Dendritic cell treated with granulocyte-macrophage colony-stimulating factor and Interleukin-4, amounts not matched to agents 40 ng/mL and 50 ng/mL, for 4 days (primary cell): ENCODE measurements around the gene ZNF689.

ENCODE experiments used
- H3K27ac Mint-ChIP-seq: one replicate; pipeline ENCODE4 v1.8.0; 2022; ENCODE audit warnings: mild to moderate bottlenecking, mixed read lengths
- H3K27me3 Mint-ChIP-seq: one replicate; pipeline ENCODE4 v1.8.0; 2022; ENCODE audit warnings: mild to moderate bottlenecking, mixed read lengths
- H3K36me3 Mint-ChIP-seq: one replicate; pipeline ENCODE4 v1.8.0; 2022; ENCODE audit warnings: low read depth, mixed read lengths
- H3K4me1 Mint-ChIP-seq: one replicate; pipeline ENCODE4 v1.8.0; 2022; ENCODE audit warnings: low read depth, mixed read lengths
- H3K4me3 Mint-ChIP-seq: one replicate; pipeline ENCODE4 v1.8.0; 2022; ENCODE audit warnings: mild to moderate bottlenecking, moderate library complexity, mixed read lengths
- H3K9me3 Mint-ChIP-seq: one replicate; pipeline ENCODE4 v1.8.0; 2022; ENCODE audit warnings: mixed read lengths
- intact Hi-C: fragments of 100-400 bp; cut with micrococcal nuclease; formaldehyde crosslinking; loops from one replicate; pipeline ENCODE4 v1.15.0; 2022

The ZNF689 gene

DNA sequence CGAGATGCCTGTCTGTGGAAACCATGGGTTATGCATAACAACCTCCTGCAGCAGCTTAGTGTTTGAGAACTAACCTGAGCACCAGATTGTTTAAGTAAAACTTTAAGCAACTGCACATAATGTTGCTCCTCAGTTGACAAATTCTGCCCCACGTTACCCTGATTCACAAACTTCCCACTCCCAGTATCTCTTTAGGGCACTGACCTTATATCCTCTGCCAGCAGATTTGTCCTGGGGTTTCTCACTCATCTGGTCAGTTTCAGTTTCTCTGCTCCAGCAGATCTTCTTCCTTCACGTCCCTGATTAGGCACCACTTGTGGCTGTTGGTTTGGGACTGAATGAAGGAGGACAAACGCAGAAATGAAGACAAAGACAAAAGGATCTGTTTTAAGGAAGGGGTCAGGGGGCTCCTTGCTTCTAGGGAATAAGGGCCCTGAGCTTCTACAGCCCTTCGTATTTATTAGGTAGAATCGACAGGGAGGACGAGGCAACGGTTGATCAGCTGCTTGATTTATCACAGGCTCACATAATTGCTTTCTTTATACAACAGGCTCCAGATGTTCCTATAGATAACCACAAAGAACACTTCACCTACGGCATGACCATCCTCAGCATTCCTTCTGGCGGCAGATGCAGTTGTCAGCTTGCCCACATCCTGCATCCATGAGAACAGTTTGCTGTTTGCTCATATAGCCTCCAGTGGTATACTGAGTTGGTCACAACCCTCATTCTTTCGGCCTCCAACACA is 13.5 kb upstream of the ZNF689 start:
- H3K4me1 Mint-ChIP-seq, result peaks cover 8% of the 10 kb centered on the region
- no peaks in the 10 kb centered on the region for H3K27me3 Mint-ChIP-seq
- intact Hi-C loops, result no loop called here
- H3K27ac Mint-ChIP-seq, result no peak overlapping the region
- no peaks in the 10 kb centered on the region for H3K9me3 Mint-ChIP-seq
- H3K36me3 Mint-ChIP-seq, result no peaks in the 10 kb centered on the region
- no peak overlapping the region for H3K4me3 Mint-ChIP-seq

DNA sequence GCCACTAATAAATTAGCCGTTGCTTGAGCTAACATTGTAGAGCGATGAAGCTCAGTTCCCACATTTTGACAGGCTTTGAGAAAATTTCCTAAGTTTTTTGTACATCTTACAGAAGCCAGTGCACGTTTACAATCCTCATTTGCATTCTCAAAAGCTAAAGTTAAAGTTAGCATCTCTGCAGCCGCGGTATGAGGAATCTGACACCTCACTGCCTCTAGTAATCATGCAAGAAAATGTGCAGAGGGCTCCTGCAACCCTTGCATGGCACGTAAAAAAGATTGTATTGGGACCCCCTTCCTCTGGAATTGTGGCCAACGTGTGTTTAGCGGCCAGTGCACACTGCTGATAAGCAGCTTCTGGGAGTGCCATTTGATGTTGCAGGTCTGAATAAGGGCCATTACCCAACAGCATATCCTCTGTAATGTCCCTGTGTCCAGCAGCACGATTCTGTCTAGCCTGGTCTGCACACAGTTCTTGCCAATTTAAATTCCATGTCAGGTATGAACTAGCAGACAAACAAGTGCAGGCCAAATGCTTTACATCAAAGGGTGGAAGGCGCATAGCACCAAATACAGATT is 12.4 kb upstream of the ZNF689 start:
- H3K4me1 Mint-ChIP-seq, result peaks cover 5% of the 10 kb centered on the region
- H3K9me3 Mint-ChIP-seq, result no peaks in the 10 kb centered on the region
- no peaks in the 10 kb centered on the region for H3K27me3 Mint-ChIP-seq
- H3K36me3 Mint-ChIP-seq, result no peaks in the 10 kb centered on the region
- H3K4me3 Mint-ChIP-seq, result no peak overlapping the region
- no peak overlapping the region for H3K27ac Mint-ChIP-seq
- intact Hi-C loops, result no loop called here

DNA sequence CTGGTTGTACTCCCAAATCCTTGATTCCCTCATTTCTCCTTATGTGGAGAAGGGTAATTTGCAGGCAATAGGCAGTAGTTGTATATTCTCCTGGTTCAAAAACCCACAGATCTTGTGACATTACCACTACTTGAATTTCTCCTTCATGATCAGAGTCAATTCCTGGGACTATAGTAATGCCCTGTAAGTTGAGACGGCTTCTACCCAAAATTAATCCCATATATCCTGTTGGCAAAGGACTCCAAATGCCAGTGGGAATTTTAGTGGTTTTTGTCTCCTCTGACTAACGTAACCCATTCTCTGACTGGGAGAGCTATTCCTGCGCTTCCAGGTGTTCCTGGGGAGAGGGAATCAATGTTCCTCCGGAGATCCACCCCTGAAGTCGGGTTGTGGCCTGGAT is 11.6 kb upstream of the ZNF689 start:
- no peak overlapping the region for H3K4me3 Mint-ChIP-seq
- H3K4me1 Mint-ChIP-seq, result peaks cover 5% of the 10 kb centered on the region

DNA sequence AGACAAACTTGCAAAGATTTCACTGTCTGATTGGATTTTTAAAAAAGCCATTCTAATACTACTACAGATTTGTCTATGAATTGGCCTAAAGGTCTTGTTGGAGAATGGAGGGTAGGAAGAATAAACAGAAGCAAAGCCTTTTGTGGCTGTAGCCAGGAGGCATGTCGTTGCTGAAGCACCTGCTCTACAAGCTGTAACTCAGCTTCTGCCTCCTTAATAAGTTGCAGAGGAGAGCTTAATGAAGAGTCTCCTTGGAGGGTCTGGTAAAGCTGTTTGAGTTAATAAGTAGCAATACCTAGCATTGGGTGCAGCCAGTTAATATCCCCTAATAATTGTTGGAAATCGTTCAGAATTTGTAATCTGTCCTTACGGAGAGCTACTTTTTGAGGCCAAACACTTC is 10.0 kb upstream of the ZNF689 start:
- no peaks in the 10 kb centered on the region for H3K27me3 Mint-ChIP-seq
- intact Hi-C loops, result no loop called here
- H3K36me3 Mint-ChIP-seq, result no peaks in the 10 kb centered on the region
- H3K9me3 Mint-ChIP-seq, result no peaks in the 10 kb centered on the region
- H3K4me1 Mint-ChIP-seq, result peaks cover 11% of the 10 kb centered on the region
- H3K27ac Mint-ChIP-seq, result no peak overlapping the region
- H3K4me3 Mint-ChIP-seq, result no peak overlapping the region

More for the DNA sequence above, 11.6 kb upstream of the ZNF689 start:
- Mint-ChIP-seq H3K36me3 (no peaks in the 10 kb centered on the region), H3K9me3 (no peaks in the 10 kb centered on the region), H3K27ac (no peak overlapping the region), H3K27me3 (no peaks in the 10 kb centered on the region)
- intact Hi-C loops, result no loop called here

DNA sequence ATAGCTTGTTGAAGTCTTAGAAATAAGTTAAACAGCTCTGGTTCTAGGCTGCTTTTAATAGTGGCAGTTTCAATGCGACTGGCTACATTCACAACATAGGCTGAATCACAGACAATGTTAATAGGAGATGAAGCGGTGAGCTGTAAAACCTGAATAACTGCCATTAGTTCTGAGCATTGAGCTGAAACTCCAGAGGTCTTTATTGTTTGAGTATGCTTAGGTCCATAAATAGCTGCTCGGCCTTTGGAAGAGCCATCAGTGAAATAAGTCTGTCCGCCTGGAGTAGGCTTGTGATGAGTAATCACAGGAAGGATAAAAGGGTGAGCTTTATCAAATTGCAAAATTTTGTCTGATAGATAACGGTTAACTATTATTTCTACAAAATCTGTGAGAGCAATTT is 9.4 kb upstream of the ZNF689 start:
- H3K36me3 Mint-ChIP-seq, result no peaks in the 10 kb centered on the region
- H3K4me3 Mint-ChIP-seq, result no peak overlapping the region
- no peaks in the 10 kb centered on the region for H3K27me3 Mint-ChIP-seq
- H3K9me3 Mint-ChIP-seq, result no peaks in the 10 kb centered on the region
- H3K27ac Mint-ChIP-seq, result no peak overlapping the region
- intact Hi-C loops, result no loop called here
- peaks cover 12% of the 10 kb centered on the region for H3K4me1 Mint-ChIP-seq

DNA sequence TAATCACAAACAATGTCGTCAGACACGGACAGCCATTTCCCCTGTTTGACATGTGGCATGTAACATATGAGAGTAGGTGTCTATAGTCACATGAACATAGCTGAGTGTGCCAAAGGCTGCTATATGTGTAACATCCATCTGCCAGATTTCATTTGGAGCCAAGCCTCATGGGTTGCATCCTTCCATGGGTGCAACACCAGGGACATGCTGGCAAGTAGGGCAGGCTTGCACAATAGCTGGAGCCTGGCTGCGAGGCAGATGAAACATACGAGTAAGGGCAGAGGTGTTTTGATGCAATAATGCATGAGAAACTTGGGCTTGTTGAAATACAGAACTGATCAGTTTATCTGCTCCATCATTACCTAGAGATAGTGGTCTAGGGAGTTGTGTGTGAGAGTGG is 9.0 kb upstream of the ZNF689 start:
- Mint-ChIP-seq H3K4me3 (no peak overlapping the region), H3K9me3 (no peaks in the 10 kb centered on the region), H3K27me3 (no peaks in the 10 kb centered on the region), H3K36me3 (no peaks in the 10 kb centered on the region), H3K27ac (no peak overlapping the region), H3K4me1 (peaks cover 15% of the 10 kb centered on the region)
- intact Hi-C loops, result no loop called here

DNA sequence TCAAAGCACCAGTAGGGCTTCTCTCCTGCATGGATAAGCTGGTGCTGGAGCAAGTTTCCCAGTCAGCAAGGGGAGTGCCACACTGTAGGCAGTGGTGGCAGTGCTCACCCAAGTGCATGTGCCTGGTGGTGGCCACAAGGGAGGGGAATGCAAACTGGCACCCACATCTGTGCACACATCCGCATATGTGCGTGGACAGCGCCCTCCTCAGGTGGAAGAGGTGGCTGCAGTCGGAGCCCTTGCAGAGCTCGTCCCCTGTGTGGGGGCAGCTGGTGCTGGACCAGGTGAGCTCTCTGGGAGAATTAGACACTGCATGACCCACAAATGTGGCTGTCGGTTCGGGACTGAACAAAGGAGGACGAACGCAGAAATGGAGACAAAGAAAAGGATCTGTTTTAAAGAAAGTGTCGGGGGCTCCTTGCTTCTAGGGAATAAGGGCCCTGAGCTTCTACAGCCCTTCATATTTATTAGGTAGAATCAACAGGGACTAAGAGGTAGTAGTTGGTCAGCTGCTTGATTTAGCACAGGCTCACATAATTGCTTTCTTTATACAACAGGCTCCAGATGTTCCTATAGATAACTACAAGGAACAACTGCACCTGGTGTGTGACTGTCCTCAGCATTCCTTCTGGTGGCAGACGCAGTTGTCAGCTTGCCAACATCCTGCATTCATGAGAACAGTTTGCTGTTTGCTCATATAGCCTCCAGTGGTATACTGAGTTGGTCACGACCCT is 5.3 kb upstream of the ZNF689 start:
- no peaks in the 10 kb centered on the region for H3K36me3 Mint-ChIP-seq
- no peaks in the 10 kb centered on the region for H3K9me3 Mint-ChIP-seq
- no peaks in the 10 kb centered on the region for H3K27me3 Mint-ChIP-seq
- no peak overlapping the region for H3K27ac Mint-ChIP-seq
- intact Hi-C loops, result no loop called here
- peaks cover 26% of the 10 kb centered on the region for H3K4me1 Mint-ChIP-seq
- H3K4me3 Mint-ChIP-seq, result no peak overlapping the region

DNA sequence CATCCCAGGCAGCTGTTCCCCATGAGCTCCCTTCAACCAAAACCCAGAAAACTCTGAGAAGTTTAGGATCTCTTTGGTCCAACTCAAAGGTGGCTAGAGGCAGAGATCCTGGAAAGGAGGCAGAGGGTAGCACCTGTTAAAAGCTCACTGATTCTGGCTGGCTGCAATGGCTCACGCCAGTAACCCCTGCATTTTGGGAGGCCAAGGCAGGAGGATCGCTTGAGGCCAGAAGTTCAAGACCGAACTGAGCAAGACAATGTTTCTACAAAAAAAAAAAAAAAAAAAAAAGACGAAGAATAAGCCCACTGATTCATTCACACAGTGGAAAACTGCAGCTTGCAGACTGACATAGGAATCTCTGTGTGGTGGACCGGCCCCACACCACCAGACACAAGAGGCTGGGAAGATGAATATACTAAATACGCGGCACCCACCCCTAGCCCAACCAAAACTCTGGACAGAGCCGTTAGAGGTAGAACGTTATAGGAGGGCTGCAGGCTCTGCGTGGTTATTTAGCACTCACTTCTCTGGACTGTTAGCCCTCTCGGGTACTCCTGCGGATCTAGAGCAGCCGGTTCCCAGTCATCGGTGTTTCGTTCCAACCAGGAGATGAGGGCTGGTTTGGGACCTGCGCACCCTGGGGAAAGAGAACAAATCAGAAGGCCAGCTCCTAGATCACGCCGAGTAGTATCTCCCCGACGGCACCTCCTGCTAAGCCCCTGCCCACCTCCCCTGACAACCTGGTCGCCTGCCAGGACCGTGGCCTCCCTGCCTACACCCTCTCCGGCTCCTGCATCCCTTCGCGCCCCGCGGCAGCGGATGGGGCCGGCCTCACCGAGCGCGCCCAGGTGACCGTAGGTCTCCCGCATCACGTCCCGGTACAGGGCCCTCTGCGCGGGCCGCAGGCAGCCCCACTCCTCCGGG is 925 bp downstream of the ZNF689 start:
- Mint-ChIP-seq H3K27me3 (no peaks in the 10 kb centered on the region), H3K27ac (peak overlapping the region; percentile 92), H3K4me3 (peak overlapping the region; percentile 89), H3K36me3 (peaks cover 59% of the 10 kb centered on the region), H3K9me3 (no peaks in the 10 kb centered on the region), H3K4me1 (peaks cover 66% of the 10 kb centered on the region)
- intact Hi-C loops, result loop anchor here (10.0 kb wide), 1 partner anchor 164 kb away; the partner anchor contains the start of gene SEPHS2

DNA sequence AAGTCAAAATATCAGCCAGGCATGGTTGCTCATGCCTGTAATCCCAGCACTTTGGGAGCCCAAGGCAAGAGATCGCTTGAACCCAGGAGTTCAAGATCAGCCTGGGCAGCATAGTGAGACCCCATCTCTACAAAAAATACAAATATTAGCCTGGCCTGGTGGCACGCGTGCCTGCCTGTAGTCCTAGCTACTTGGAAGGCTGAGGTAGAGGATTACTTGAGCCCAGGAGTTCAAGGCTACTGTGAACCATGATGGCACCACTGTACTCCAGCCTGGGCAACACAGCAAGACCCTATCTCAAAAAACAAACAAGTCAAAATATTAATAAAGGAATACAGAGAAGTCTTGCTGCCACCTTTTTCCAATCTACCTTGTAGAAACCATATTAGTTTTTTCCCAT is 4.2 kb downstream of the ZNF689 start:
- peaks cover 74% of the 10 kb centered on the region for H3K36me3 Mint-ChIP-seq

DNA sequence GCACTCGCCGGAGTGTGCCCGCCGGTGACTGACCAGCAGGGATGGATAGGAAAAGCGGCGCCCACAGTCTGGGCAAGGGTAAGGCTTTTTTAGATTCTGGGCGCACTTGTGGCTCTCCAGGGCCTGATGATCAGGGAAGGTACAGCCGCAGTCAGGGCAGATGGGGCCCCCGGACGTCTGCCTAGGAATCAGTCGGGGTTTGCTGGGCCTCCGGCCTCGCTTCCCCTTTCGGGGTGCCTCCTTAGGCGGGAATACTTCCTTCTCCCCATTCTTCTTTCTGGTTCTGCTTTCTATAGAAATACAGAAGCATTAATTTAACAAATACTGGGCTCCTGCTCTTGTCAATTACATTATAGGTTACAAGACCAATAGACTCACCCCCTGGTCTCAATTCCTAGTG is 5.0 kb downstream of the ZNF689 start:
- peak overlapping the region; percentile 48 for H3K4me3 Mint-ChIP-seq
- no peaks in the 10 kb centered on the region for H3K9me3 Mint-ChIP-seq
- intact Hi-C loops, result loop anchor here (10.0 kb wide), 1 partner anchor 160 kb away; the partner anchor contains the start of gene SEPHS2
- H3K27ac Mint-ChIP-seq, result peak overlapping the region; percentile 83
- H3K4me1 Mint-ChIP-seq, result peaks cover 80% of the 10 kb centered on the region
- H3K27me3 Mint-ChIP-seq, result no peaks in the 10 kb centered on the region
- peaks cover 73% of the 10 kb centered on the region for H3K36me3 Mint-ChIP-seq

More for the DNA sequence above, 4.2 kb downstream of the ZNF689 start:
- Mint-ChIP-seq H3K4me3 (no peak overlapping the region), H3K4me1 (peaks cover 83% of the 10 kb centered on the region), H3K27me3 (no peaks in the 10 kb centered on the region), H3K27ac (peak overlapping the region; percentile 83), H3K9me3 (no peaks in the 10 kb centered on the region)
- intact Hi-C loops, result loop anchor here (10.0 kb wide), 1 partner anchor 161 kb away; the partner anchor contains the start of gene SEPHS2

DNA sequence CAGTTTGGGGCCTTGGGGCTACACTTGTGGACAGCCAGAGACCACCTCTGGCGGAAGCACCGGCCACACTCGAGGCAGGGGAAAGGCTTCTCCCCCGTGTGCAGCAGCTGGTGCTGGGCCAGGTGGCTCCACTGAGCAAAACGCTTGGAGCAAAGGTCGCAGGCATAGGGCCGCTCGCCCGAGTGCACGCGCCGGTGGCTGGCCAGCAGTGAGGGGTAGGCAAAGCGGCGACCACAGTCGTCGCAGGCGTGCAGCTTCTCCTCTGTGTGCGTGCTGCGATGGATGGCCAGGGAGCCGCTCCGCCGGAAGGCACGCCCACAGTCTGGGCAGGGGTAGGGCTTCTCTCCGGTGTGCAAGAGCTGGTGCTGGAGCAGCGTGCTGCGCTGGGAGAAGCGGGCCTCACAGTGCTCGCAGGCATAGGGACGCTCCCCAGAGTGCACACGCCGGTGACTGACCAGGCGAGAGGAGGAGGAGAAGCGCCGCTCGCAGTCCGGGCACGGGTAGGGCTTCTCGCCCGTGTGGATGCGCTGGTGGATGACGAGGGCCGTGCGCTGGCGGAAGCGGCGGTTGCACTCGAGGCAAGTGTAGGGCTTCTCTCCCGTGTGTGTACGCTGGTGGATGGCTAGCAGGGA is 5.8 kb downstream of the ZNF689 start:
- H3K36me3 Mint-ChIP-seq, result peaks cover 66% of the 10 kb centered on the region
- intact Hi-C loops, result loop anchor here (10.0 kb wide), 1 partner anchor 160 kb away; the partner anchor contains the start of gene SEPHS2
- H3K4me1 Mint-ChIP-seq, result peaks cover 79% of the 10 kb centered on the region
- peak overlapping the region; percentile 48 for H3K4me3 Mint-ChIP-seq
- no peaks in the 10 kb centered on the region for H3K9me3 Mint-ChIP-seq
- peak overlapping the region; percentile 83 for H3K27ac Mint-ChIP-seq
- H3K27me3 Mint-ChIP-seq, result no peaks in the 10 kb centered on the region

DNA sequence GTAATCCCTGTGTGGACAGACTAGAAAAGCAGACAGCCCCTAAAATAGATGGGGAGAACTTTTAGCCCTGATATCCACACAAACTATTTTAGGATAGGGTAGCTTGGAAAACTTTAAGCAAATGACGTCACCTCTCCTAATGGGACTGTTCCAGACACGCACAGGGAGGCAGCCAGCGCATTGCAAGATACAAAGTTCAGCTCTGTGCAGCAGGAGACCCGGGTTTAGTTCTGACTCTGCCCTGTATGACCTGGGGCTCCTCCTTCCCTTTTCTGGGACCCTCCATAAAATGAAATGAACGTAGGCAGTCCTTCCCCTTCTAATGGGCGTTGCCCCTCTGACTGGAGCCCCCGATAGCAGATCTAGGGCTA is 6.3 kb downstream of the ZNF689 start:
- Mint-ChIP-seq H3K27me3 (no peaks in the 10 kb centered on the region), H3K4me3 (peak overlapping the region; percentile 17), H3K36me3 (peaks cover 60% of the 10 kb centered on the region), H3K27ac (peak overlapping the region; percentile 83), H3K9me3 (no peaks in the 10 kb centered on the region), H3K4me1 (peaks cover 74% of the 10 kb centered on the region)
- intact Hi-C loops, result loop anchor here (10.0 kb wide), 1 partner anchor 159 kb away; the partner anchor contains the start of gene SEPHS2
